Stimulated activated CD8-positive, alpha-beta memory T cell treated with anti-CD3 and anti-CD28 coated beads, Interleukin-7, amount 100 ng/mL, for 48 hours (primary cell): ENCODE measurements around the gene SLFN13.
"Not testable (repeated sequence)": the region's sequence is repeated elsewhere in the genome, so short reads cannot be mapped to it uniquely, and the experiment has no call there.

Experiments
- DNase-seq, 2 donors: peaks; one replicate each; pipeline ENCODE4 v3.0.0-alpha.2; 2020; ENCODE audit warnings: low read depth in 1 of 2; ENCODE audit errors: extremely low read depth in 1 of 2

SLFN13 gene

DNA sequence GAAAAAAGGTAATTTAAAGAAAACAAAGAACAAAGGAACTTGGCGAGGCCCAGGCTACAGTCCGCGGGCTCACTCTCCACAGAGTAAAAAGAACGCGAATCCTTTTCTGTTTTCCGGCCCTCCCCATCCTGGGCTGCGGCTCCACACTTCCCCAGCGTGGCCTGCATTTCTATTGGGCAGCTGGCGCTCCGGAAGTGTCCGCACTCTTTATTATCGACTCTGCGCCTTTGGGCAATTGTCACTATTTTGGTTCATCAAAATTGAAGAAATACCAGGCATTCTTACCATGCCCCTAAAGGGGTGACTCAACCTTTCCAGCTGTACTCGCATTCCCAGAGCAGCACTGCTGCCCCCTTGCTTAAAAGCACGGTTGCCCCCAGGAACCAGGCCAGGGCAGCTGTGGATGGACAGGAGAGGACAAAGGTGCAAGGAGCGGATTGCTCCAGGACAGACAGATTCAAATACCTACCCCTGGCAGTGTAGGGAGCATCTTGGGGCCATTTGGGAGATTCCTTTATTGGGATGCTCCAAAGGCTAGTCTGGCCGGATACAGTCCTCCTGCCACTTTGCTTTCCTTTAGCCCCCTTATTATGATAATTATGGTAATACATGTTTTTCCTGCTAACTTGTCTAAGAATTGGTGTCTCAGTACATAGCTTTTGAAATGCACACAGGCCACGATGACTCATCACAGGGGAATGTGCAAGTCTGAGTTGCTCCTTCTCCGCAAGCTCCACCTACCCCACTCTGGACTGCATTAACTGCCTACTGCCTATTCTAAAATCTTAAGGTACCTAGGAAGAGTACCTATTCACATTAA is 15.3 kb downstream of the SLFN13 start:
- peak in 1 of 2 donors; percentile 76 for DNase-seq

GRCh38 chr17:35432176-35433074 is 16.1 kb downstream of the SLFN13 start, which contains the start of gene SLFN12:
SLFN12 (minus strand) TSS chr17:35432500; CDS start chr17:35423028, 9,472 bp downstream.
- DNase-seq: no peak

- no peak for DNase-seq
Measured at GRCh38 chr17:35429702-35430101, 18.9 kb downstream of the SLFN13 start.

DNA sequence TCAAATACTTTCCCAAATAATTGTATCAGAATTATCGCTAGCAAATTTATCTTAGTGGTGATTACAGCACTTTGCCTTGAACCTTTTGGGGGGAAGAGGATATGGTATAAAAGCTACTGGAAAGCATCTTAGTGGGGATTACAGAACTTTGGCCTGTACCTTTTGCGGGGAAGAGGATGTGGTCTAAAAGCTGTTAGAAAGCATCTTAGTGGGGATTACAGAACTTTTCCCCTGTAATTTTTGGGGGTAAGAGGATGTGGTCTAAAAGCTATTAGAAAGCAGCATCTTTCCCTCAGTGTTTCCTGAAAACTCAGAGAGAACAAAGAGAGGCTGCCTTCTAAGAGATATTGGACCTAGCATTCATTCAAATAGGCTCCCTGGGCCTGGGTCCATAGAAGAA is 20.3 kb downstream of the SLFN13 start:
- no peak for DNase-seq

GRCh38 chr17:35423761-35424160 is 24.8 kb downstream of the SLFN13 start:
- no peak for DNase-seq

DNA sequence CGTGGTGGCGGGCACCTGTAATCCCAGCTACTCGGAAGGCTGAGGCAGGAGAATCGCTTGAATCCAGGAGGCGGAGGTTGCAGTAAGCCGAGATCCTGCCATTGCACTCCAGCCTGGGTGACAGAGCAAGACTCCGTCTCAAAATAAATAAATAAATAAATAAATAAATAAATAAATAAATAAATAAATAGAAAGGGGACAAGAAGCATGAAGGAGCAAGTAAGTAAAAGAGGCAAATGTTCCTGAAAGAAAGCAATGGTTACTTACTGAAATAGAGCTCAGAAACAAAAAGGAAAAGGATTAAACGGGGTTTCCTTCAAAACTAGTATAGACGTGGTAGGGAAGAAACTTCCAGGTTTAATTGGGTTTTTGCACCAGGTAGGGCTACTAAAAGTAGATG is 27.5 kb downstream of the SLFN13 start:
- not testable (repeated sequence) for DNase-seq

DNA sequence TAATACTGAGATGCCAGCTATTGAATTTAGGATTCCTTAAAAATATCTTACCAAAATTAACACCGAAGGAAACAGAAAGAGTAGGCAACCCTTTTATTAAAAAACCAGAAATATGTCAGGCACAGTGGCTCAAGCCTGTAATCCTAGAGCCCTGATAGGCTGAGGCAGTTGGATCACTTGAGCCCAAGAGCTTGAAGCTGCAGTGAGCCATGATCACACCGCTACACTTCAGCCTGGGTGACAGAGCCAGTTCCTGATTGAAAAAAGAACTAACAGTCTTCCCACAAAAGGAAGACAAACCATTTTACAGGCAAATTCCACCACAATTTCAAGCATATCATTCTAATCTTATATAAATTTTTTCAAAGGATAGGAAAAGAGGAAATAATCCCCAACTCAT is 31.9 kb downstream of the SLFN13 start:
- DNase-seq: no peak

GRCh38 chr17:35414707-35415106 is 33.9 kb downstream of the SLFN13 start:
- not testable (repeated sequence) for DNase-seq

DNA sequence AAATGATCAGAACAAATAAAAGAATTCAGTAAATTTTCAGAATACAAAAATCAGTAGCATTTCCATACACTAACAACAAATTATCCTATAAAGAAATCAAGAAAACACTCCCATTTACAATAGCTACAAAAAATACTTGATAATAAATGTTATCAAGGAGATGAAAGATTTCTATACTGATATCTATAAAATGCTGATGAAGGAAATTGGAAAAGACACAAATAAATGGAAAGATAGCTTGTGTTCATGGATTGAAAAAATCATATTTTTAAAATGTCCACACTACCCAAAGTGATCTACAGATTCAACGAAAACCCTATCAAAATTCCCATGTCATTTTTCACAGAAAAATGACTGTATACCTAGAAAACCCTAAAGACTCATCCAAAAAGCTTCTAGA is 34.3 kb downstream of the SLFN13 start:
- DNase-seq: no peak

GRCh38 chr17:35407531-35407930 is 41.0 kb downstream of the SLFN13 start:
- DNase-seq: no peak

GRCh38 chr17:35406568-35406967 is 42.0 kb downstream of the SLFN13 start:
- no peak for DNase-seq

- no peak for DNase-seq
Measured at GRCh38 chr17:35404360-35404759, 44.2 kb downstream of the SLFN13 start.

- DNase-seq: not testable (repeated sequence)
Measured at GRCh38 chr17:35393783-35394182, 54.8 kb downstream of the SLFN13 start.

GRCh38 chr17:35390663-35391062 is 57.9 kb downstream of the SLFN13 start:
- no peak for DNase-seq

DNA sequence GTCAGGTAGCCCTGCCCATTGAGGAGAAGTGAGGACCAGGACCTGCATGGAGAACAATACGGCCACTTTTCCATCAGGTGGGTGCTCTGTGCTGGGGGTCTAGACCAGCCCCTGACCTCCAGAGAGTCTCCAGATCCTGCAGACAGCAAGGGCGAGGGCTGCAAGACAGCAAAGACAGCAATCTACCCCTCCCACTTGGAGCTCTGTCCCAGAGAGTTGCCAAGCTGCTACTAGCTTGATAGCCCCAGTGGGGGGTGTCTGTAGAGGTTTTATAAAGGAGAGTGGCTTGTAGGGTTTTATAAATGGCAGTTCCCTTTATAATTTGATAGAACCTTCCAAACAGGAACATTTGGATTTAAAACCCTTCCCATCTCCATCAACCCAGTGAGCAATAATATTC is 58.4 kb downstream of the SLFN13 start:
- DNase-seq: no peak

GRCh38 chr17:35387496-35387895 is 61.1 kb downstream of the SLFN13 start:
- no peak for DNase-seq
